GM23248 (cell line): ENCODE results near the gene GPNMB.

Experiments used
- EZH2 ChIP-seq: fragments of 200-600 bp; sonication (generic); IDR thresholded peaks from 2 replicates; pipeline ENCODE4 v1.6.1; 2018; ENCODE audit warnings: antibody characterized with exemption, mild to moderate bottlenecking; ENCODE audit not compliant: insufficient read depth, poor library complexity, severe bottlenecking
- EZH2phosphoT487 ChIP-seq: fragments of 200-600 bp; sonication (generic); IDR thresholded peaks from 2 replicates; pipeline ENCODE4 v1.6.1; 2018; ENCODE audit warnings: antibody characterized with exemption, moderate library complexity, mild to moderate bottlenecking, low read depth; ENCODE audit not compliant: insufficient read depth

GRCh38 chr7:23204241-23204640, 42.3 kb upstream of the GPNMB start:
- TF ChIP-seq EZH2phosphoT487 = no peak
- TF ChIP-seq EZH2 = no peak
